Measurements from ENCODE around the gene KCNK4. TPM values are rescaled to one million over a fixed set of nuclear protein-coding genes. Genes with fewer than 3 reads are reported as not detected.

Gene KCNK4
- total and polyA plus RNA-seq, 2 donors (not counting 3 experiments of a cell fraction or from before 2014, with no cell fraction given) = 0.06 to 0.44 TPM

- H4K20me1 ChIP-seq (replicated peaks; ENCODE audit: control insufficient read depth, extremely low read depth, insufficient read depth, low read length) = no peaks in the 10 kb centered on the region
- TF ChIP-seq POLR2A (IDR thresholded peaks at IDR 0.05; ENCODE audit: low read depth, low read length) (no peak), POLR2AphosphoS5 (IDR thresholded peaks at IDR 0.05; ENCODE audit: insufficient read depth, low read depth, low read length) (no peak), JUN (IDR thresholded peaks at IDR 0.05; ENCODE audit: borderline replicate concordance, insufficient read depth, insufficient read length, low read depth) (no peak), EZH2 (IDR thresholded peaks at IDR 0.05; ENCODE audit: borderline replicate concordance, low read depth, low read length, severe bottlenecking) (no peak), FOS (IDR thresholded peaks at IDR 0.05; ENCODE audit: borderline replicate concordance, insufficient read depth, low read length) (no peak)
- TF ChIP-seq, protein P1, sequence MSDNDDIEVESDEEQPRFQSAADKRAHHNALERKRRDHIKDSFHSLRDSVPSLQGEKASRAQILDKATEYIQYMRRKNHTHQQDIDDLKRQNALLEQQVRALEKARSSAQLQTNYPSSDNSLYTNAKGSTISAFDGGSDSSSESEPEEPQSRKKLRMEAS (IDR thresholded peaks at IDR 0.05; ENCODE audit: insufficient read depth, insufficient read length) = no peak
- H3K36me3 ChIP-seq (ENCODE audit: control insufficient read depth in 2 of 2, extremely low read depth in 1 of 2, insufficient read depth in 2 of 2, low read length in 2 of 2) = peaks cover 2 to 7% of the 10 kb centered on the region in 2 experiments
- DNase-seq (ENCODE audit: low read depth, low spot score) (no peak), FAIRE-seq (no peak)
- intact Hi-C loops (cut with micrococcal nuclease) (no loop called here), dilution Hi-C loops (cut with MboI; ENCODE audit: extremely low pct_ligation_motif_present, low sequenced_read_pairs) (no loop called here)
- BruUV-seq (replicated peaks) = no TSS peak
- H3K27me3 ChIP-seq (ENCODE audit: control insufficient read depth in 2 of 2, insufficient read depth in 2 of 2, low read length in 2 of 2) = no peaks in the 10 kb centered on the region
- H3K4me1 ChIP-seq (ENCODE audit: control insufficient read depth, extremely low read depth, insufficient read depth, low read length) = peaks cover 4% of the 10 kb centered on the region
- no peak overlapping the region for H3K4me2 ChIP-seq (ENCODE audit: insufficient read depth, low read length)
- H3K27ac ChIP-seq (ENCODE audit: insufficient read depth, low read depth, low read length) = no peak overlapping the region
- no peak overlapping the region for H3K4me3 ChIP-seq (replicated peaks in 1 of 3; ENCODE audit: insufficient read depth in 1 of 3, low read depth in 1 of 3, low read length in 3 of 3)
- no peaks in the 10 kb centered on the region for H3K9me3 ChIP-seq (replicated peaks; ENCODE audit: control insufficient read depth, insufficient read depth, low read length)
- H3K9ac ChIP-seq (replicated peaks; ENCODE audit: extremely low read depth, insufficient read depth, low read length) = no peak overlapping the region
- ChIA-PET CTCF (interaction anchor here (1.2 to 1.6 kb wide), 2 partner anchors 19 to 42 kb away, joined by 3 to 10 read pairs; no protein-coding TSS in a partner anchor), POLR2A (no interaction called here)
- no peak overlapping the region for H2AFZ ChIP-seq (ENCODE audit: low read depth, low read length)
- H3K9me1 ChIP-seq (replicated peaks; ENCODE audit: control insufficient read depth, extremely low read depth, insufficient read depth, low read length) = no peaks in the 10 kb centered on the region
- H3K79me2 ChIP-seq (ENCODE audit: control insufficient read depth, insufficient read depth, low read length) = peaks cover 2% of the 10 kb centered on the region
Observed at GRCh38 chr11:64312947-64313346, 21.8 kb downstream of the KCNK4 start.

GRCh38 chr11:64313491-64314145 is 22.5 kb downstream of the KCNK4 start:
- no TSS peak for BruUV-seq (replicated peaks)
- Histone ChIP-seq H3K4me3 (replicated peaks in 1 of 3; ENCODE audit: insufficient read depth in 1 of 3, low read depth in 1 of 3, low read length in 3 of 3) (no peak overlapping the region), H3K79me2 (ENCODE audit: control insufficient read depth, insufficient read depth, low read length) (peaks cover 2% of the 10 kb centered on the region), H3K4me1 (ENCODE audit: control insufficient read depth, extremely low read depth, insufficient read depth, low read length) (peaks cover 4% of the 10 kb centered on the region), H3K27ac (ENCODE audit: insufficient read depth, low read depth, low read length) (no peak overlapping the region), H3K9me3 (replicated peaks; ENCODE audit: control insufficient read depth, insufficient read depth, low read length) (no peaks in the 10 kb centered on the region), H2AFZ (ENCODE audit: low read depth, low read length) (no peak overlapping the region), H3K27me3 (ENCODE audit: control insufficient read depth in 2 of 2, insufficient read depth in 2 of 2, low read length in 2 of 2) (no peaks in the 10 kb centered on the region), H3K36me3 (ENCODE audit: control insufficient read depth in 2 of 2, extremely low read depth in 1 of 2, insufficient read depth in 2 of 2, low read length in 2 of 2) (peaks cover 2 to 7% of the 10 kb centered on the region in 2 experiments), H3K4me2 (ENCODE audit: insufficient read depth, low read length) (no peak overlapping the region), H4K20me1 (replicated peaks; ENCODE audit: control insufficient read depth, extremely low read depth, insufficient read depth, low read length) (no peaks in the 10 kb centered on the region), H3K9ac (replicated peaks; ENCODE audit: extremely low read depth, insufficient read depth, low read length) (no peak overlapping the region), H3K9me1 (replicated peaks; ENCODE audit: control insufficient read depth, extremely low read depth, insufficient read depth, low read length) (no peaks in the 10 kb centered on the region)
- ChIA-PET POLR2A (no interaction called here), CTCF (interaction anchor here (1.2 to 1.6 kb wide), 2 partner anchors 18 to 41 kb away, joined by 3 to 10 read pairs; no protein-coding TSS in a partner anchor)
- FAIRE-seq (no peak), DNase-seq (ENCODE audit: low read depth, low spot score) (no peak)
- TF ChIP-seq, protein P1 (IDR thresholded peaks at IDR 0.05; ENCODE audit: insufficient read depth, insufficient read length) = no peak
- TF ChIP-seq, protein P2, sequence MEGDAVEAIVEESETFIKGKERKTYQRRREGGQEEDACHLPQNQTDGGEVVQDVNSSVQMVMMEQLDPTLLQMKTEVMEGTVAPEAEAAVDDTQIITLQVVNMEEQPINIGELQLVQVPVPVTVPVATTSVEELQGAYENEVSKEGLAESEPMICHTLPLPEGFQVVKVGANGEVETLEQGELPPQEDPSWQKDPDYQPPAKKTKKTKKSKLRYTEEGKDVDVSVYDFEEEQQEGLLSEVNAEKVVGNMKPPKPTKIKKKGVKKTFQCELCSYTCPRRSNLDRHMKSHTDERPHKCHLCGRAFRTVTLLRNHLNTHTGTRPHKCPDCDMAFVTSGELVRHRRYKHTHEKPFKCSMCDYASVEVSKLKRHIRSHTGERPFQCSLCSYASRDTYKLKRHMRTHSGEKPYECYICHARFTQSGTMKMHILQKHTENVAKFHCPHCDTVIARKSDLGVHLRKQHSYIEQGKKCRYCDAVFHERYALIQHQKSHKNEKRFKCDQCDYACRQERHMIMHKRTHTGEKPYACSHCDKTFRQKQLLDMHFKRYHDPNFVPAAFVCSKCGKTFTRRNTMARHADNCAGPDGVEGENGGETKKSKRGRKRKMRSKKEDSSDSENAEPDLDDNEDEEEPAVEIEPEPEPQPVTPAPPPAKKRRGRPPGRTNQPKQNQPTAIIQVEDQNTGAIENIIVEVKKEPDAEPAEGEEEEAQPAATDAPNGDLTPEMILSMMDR (IDR thresholded peaks at IDR 0.05; ENCODE audit: extremely low read depth in 1 of 2, insufficient read depth in 1 of 2, low read depth in 1 of 2, low read length in 2 of 2) = no peak
- TF ChIP-seq EZH2 (IDR thresholded peaks at IDR 0.05; ENCODE audit: borderline replicate concordance, low read depth, low read length, severe bottlenecking) = no peak
- intact Hi-C loops (cut with micrococcal nuclease) (no loop called here), dilution Hi-C loops (cut with MboI; ENCODE audit: extremely low pct_ligation_motif_present, low sequenced_read_pairs) (no loop called here)

Measured in endothelial cell of umbilical vein (primary cell).